ENCODE data around the gene PRDM16.

Gene PRDM16

DNA sequence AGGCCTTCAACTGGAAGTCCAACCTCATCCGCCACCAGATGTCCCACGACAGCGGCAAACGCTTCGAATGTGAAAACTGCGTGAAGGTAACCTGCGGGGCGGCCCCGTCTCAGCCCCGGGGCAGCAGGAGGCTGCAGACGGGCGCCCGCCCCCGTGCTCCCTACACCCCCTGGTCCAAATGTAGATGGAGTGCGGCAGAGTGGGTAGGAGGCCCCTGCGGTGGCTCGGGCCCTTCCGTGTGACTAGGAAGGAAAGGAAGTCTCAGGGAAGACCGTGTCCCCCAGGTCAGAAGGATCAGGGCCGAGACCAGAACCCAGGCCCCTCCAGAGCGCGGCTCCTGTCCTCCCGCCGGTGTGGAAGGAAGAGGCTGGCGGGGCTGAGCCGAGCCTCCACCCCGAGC, 335.8 kb downstream of the PRDM16 start:
- H3K9me3 ChIP-seq (replicated peaks; ENCODE audit: low read length), result no peaks in the 10 kb centered on the region
- H3K4me3 ChIP-seq (ENCODE audit: low read length), result no peak overlapping the region
- peaks cover 4% of the 10 kb centered on the region for H3K4me1 ChIP-seq (ENCODE audit: control insufficient read depth, insufficient read depth, low read length)
- no peak overlapping the region for H3K4me2 ChIP-seq (ENCODE audit: low read length)
- no peak overlapping the region for H3K9ac ChIP-seq (ENCODE audit: low read depth, low read length)
- H3K27me3 ChIP-seq (ENCODE audit: control insufficient read depth, insufficient read depth, low read length), result no peaks in the 10 kb centered on the region
- H3K36me3 ChIP-seq (ENCODE audit: insufficient read depth, low read length), result no peaks in the 10 kb centered on the region

DNA sequence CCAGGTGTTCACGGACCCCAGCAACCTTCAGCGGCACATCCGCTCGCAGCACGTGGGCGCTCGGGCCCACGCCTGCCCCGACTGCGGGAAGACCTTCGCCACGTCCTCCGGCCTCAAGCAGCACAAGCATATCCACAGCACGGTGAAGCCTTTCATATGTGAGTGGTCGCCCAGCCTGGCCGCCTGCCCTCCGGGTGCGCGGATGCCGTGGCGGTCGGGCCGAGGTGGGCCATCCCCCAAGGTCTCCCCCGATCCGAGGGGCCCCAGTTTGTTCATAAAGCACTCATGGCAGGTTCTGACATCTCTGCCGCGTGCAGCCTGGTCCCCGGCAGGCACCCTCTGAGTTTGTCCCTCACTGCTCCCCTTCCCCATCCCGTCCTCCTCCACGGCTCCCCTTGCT, 336.5 kb downstream of the PRDM16 start:
- Histone ChIP-seq H3K4me2 (ENCODE audit: low read length) (no peak overlapping the region), H3K9me3 (replicated peaks; ENCODE audit: low read length) (no peaks in the 10 kb centered on the region), H3K9ac (ENCODE audit: low read depth, low read length) (no peak overlapping the region), H3K36me3 (ENCODE audit: insufficient read depth, low read length) (no peaks in the 10 kb centered on the region), H3K27me3 (ENCODE audit: control insufficient read depth, insufficient read depth, low read length) (no peaks in the 10 kb centered on the region), H3K4me3 (ENCODE audit: low read length) (no peak overlapping the region), H3K4me1 (ENCODE audit: control insufficient read depth, insufficient read depth, low read length) (peaks cover 6% of the 10 kb centered on the region)

DNA sequence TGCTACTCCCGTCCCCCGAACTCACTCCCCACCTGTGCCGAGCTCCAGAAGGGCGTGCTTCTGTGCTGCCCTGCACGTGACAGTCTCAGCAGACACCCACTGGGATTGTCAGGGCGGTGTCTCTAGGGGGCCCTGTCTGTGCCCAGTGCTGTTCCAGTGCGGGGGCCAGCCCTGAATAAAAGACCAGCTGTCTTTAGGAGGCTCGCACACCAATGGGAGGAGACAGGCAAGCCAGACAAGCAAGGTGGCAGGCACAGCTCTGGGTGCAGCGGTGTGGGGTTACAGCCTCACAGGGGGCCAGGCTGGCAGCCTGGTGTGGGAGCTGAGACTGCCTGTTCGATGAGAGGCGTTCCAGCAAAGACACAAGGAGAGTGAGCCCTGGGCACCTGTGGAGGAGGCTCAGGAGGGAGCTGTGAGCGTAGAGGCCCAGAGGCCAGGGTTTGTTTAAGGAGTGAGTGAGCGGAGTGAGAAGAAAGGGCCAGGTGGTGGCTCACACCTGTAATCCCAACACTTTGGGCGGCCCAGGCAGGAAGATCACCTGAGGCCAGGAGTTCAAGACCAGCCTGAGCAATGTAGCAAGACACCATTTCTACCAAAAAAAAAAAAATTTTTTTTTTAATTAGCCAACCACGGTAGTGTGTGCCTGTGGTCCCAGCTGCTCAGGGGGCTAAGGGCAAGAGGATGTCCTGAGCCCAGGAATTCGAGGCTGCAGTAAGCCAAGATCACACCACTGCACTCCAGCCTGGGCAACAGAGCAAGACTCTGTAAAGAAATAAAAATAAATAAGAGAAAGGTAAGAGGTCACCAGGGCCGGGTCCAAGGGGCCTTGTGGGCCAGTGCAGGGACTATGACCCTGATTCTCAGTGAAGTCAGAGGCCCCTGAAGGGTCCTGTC, 337.2 kb downstream of the PRDM16 start:
- no peak overlapping the region for H3K9ac ChIP-seq (ENCODE audit: low read depth, low read length)
- H3K27me3 ChIP-seq (ENCODE audit: control insufficient read depth, insufficient read depth, low read length), result peaks cover 4% of the 10 kb centered on the region
- H3K9me3 ChIP-seq (replicated peaks; ENCODE audit: low read length), result no peaks in the 10 kb centered on the region
- no peak overlapping the region for H3K4me2 ChIP-seq (ENCODE audit: low read length)
- no peaks in the 10 kb centered on the region for H3K36me3 ChIP-seq (ENCODE audit: insufficient read depth, low read length)
- no peak overlapping the region for H3K4me3 ChIP-seq (ENCODE audit: low read length)
- peaks cover 6% of the 10 kb centered on the region for H3K4me1 ChIP-seq (ENCODE audit: control insufficient read depth, insufficient read depth, low read length)

DNA sequence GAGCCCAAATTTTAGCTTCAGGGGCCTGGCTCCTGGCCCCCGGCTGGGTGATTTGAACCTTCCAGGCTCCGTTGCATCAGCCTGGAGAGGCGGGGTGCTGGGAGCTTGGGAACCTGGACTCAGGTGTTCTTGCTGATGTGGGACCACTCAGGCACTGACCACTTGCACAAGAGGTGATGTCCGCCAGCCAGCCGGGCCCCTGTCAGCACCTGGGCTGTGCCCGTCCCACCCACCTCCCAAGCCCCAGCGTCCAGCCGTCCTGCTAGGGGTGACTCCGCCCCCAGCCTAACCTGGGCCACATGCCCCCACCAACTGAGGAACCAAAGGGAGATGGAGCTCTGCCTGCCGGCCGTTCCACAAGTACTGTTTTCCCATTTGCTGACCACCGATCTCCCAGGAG, 338.0 kb downstream of the PRDM16 start:
- H3K9ac ChIP-seq (ENCODE audit: low read depth, low read length), result no peak overlapping the region
- peaks cover 6% of the 10 kb centered on the region for H3K4me1 ChIP-seq (ENCODE audit: control insufficient read depth, insufficient read depth, low read length)
- H3K4me2 ChIP-seq (ENCODE audit: low read length), result no peak overlapping the region
- H3K9me3 ChIP-seq (replicated peaks; ENCODE audit: low read length), result no peaks in the 10 kb centered on the region
- H3K27me3 ChIP-seq (ENCODE audit: control insufficient read depth, insufficient read depth, low read length), result peaks cover 5% of the 10 kb centered on the region
- H3K4me3 ChIP-seq (ENCODE audit: low read length), result no peak overlapping the region
- no peaks in the 10 kb centered on the region for H3K36me3 ChIP-seq (ENCODE audit: insufficient read depth, low read length)

GRCh38 chr1:3408751-3409266, 339.8 kb downstream of the PRDM16 start:
- no peaks in the 10 kb centered on the region for H3K9me3 ChIP-seq (replicated peaks; ENCODE audit: low read length)
- H3K4me2 ChIP-seq (ENCODE audit: low read length), result no peak overlapping the region
- H3K36me3 ChIP-seq (ENCODE audit: insufficient read depth, low read length), result no peaks in the 10 kb centered on the region
- no peak overlapping the region for H3K9ac ChIP-seq (ENCODE audit: low read depth, low read length)
- peaks cover 2% of the 10 kb centered on the region for H3K4me1 ChIP-seq (ENCODE audit: control insufficient read depth, insufficient read depth, low read length)
- peaks cover 5% of the 10 kb centered on the region for H3K27me3 ChIP-seq (ENCODE audit: control insufficient read depth, insufficient read depth, low read length)
- H3K4me3 ChIP-seq (ENCODE audit: low read length), result no peak overlapping the region

GRCh38 chr1:3409366-3410141, 340.6 kb downstream of the PRDM16 start:
- peaks cover 5% of the 10 kb centered on the region for H3K27me3 ChIP-seq (ENCODE audit: control insufficient read depth, insufficient read depth, low read length)

GRCh38 chr1:3410142-3410925, 341.3 kb downstream of the PRDM16 start:
- H3K27me3 ChIP-seq (ENCODE audit: control insufficient read depth, insufficient read depth, low read length), result peaks cover 5% of the 10 kb centered on the region
- no peak overlapping the region for H3K9ac ChIP-seq (ENCODE audit: low read depth, low read length)
- H3K4me2 ChIP-seq (ENCODE audit: low read length), result no peak overlapping the region
- no peak overlapping the region for H3K4me3 ChIP-seq (ENCODE audit: low read length)
- no peaks in the 10 kb centered on the region for H3K36me3 ChIP-seq (ENCODE audit: insufficient read depth, low read length)
- peaks cover 2% of the 10 kb centered on the region for H3K4me1 ChIP-seq (ENCODE audit: control insufficient read depth, insufficient read depth, low read length)
- H3K9me3 ChIP-seq (replicated peaks; ENCODE audit: low read length), result no peaks in the 10 kb centered on the region

More at GRCh38 chr1:3409366-3410141, 340.6 kb downstream of the PRDM16 start:
- H3K9me3 ChIP-seq (replicated peaks; ENCODE audit: low read length), result no peaks in the 10 kb centered on the region
- no peaks in the 10 kb centered on the region for H3K36me3 ChIP-seq (ENCODE audit: insufficient read depth, low read length)
- no peak overlapping the region for H3K4me2 ChIP-seq (ENCODE audit: low read length)
- peaks cover 2% of the 10 kb centered on the region for H3K4me1 ChIP-seq (ENCODE audit: control insufficient read depth, insufficient read depth, low read length)
- no peak overlapping the region for H3K4me3 ChIP-seq (ENCODE audit: low read length)
- H3K9ac ChIP-seq (ENCODE audit: low read depth, low read length), result no peak overlapping the region

DNA sequence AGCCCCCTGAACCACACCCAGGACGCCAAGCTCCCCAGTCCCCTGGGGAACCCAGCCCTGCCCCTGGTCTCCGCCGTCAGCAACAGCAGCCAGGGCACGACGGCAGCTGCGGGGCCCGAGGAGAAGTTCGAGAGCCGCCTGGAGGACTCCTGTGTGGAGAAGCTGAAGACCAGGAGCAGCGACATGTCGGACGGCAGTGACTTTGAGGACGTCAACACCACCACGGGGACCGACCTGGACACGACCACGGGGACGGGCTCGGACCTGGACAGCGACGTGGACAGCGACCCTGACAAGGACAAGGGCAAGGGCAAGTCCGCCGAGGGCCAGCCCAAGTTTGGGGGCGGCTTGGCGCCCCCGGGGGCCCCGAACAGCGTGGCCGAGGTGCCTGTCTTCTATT, 342.8 kb downstream of the PRDM16 start:
- Histone ChIP-seq H3K4me1 (ENCODE audit: control insufficient read depth, insufficient read depth, low read length) (peaks cover 2% of the 10 kb centered on the region), H3K36me3 (ENCODE audit: insufficient read depth, low read length) (no peaks in the 10 kb centered on the region), H3K9ac (ENCODE audit: low read depth, low read length) (no peak overlapping the region), H3K27me3 (ENCODE audit: control insufficient read depth, insufficient read depth, low read length) (peaks cover 5% of the 10 kb centered on the region), H3K4me2 (ENCODE audit: low read length) (no peak overlapping the region), H3K9me3 (replicated peaks; ENCODE audit: low read length) (no peaks in the 10 kb centered on the region), H3K4me3 (ENCODE audit: low read length) (no peak overlapping the region)

DNA sequence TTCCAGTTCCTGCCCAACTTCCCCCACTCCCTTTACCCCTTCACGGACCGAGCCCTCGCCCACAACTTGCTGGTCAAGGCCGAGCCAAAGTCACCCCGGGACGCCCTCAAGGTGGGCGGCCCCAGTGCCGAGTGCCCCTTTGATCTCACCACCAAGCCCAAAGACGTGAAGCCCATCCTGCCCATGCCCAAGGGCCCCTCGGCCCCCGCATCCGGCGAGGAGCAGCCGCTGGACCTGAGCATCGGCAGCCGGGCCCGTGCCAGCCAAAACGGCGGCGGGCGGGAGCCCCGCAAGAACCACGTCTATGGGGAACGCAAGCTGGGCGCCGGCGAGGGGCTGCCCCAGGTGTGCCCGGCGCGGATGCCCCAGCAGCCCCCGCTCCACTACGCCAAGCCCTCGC, 343.4 kb downstream of the PRDM16 start:
- peaks cover 5% of the 10 kb centered on the region for H3K27me3 ChIP-seq (ENCODE audit: control insufficient read depth, insufficient read depth, low read length)
- no peak overlapping the region for H3K9ac ChIP-seq (ENCODE audit: low read depth, low read length)
- no peak overlapping the region for H3K4me2 ChIP-seq (ENCODE audit: low read length)
- H3K36me3 ChIP-seq (ENCODE audit: insufficient read depth, low read length), result no peaks in the 10 kb centered on the region
- peaks cover 2% of the 10 kb centered on the region for H3K4me1 ChIP-seq (ENCODE audit: control insufficient read depth, insufficient read depth, low read length)
- H3K9me3 ChIP-seq (replicated peaks; ENCODE audit: low read length), result peaks cover 5% of the 10 kb centered on the region
- H3K4me3 ChIP-seq (ENCODE audit: low read length), result no peak overlapping the region

- no peaks in the 10 kb centered on the region for H3K36me3 ChIP-seq (ENCODE audit: insufficient read depth, low read length)
- no peak overlapping the region for H3K4me3 ChIP-seq (ENCODE audit: low read length)
- peaks cover 8% of the 10 kb centered on the region for H3K27me3 ChIP-seq (ENCODE audit: control insufficient read depth, insufficient read depth, low read length)
- no peak overlapping the region for H3K4me2 ChIP-seq (ENCODE audit: low read length)
- no peak overlapping the region for H3K9ac ChIP-seq (ENCODE audit: low read depth, low read length)
- peaks cover 7% of the 10 kb centered on the region for H3K9me3 ChIP-seq (replicated peaks; ENCODE audit: low read length)
- peaks cover 2% of the 10 kb centered on the region for H3K4me1 ChIP-seq (ENCODE audit: control insufficient read depth, insufficient read depth, low read length)
These were observed 345.1 kb downstream of the PRDM16 start for GRCh38 chr1:3413975-3414710.

All from skeletal muscle satellite cell (primary cell).